GM12891 (cell line): ENCODE data around the gene ST3GAL4.

Experiments
- PAX5 ChIP-seq: IDR thresholded peaks from 2 replicates; pipeline ENCODE4 v1.6.1; 2011; ENCODE audit warnings: low read length, moderate library complexity, mild to moderate bottlenecking; ENCODE audit not compliant: insufficient read depth, severe bottlenecking
- POLR2A ChIP-seq: IDR thresholded peaks from 2 replicates; pipeline ENCODE4 v1.6.1; 2011; ENCODE audit warnings: low read depth, low read length, control low read depth
- POLR2AphosphoS5 ChIP-seq: IDR thresholded peaks from 2 replicates; pipeline ENCODE4 v1.6.1; 2011; ENCODE audit warnings: low read depth, low read length, control low read depth

- no peak for TF ChIP-seq POLR2A
- no peak for TF ChIP-seq POLR2AphosphoS5
- TF ChIP-seq PAX5, result no peak
These were observed 726 bp downstream of the ST3GAL4 start for GRCh38 chr11:126355926-126356897.
